ENCODE results near the gene EHBP1L1.

EHBP1L1 gene

GRCh38 chr11:65577756-65578109, 1.9 kb downstream of the EHBP1L1 start:
- no peak for DNase-seq (ENCODE audit: low read depth in 3 of 3)

- DNase-seq (ENCODE audit: low read depth in 3 of 3) = no peak
Measured at GRCh38 chr11:65578134-65578533, 2.3 kb downstream of the EHBP1L1 start.

GRCh38 chr11:65578667-65579066, 2.8 kb downstream of the EHBP1L1 start:
- DNase-seq (ENCODE audit: low read depth in 3 of 3) = no peak

DNA sequence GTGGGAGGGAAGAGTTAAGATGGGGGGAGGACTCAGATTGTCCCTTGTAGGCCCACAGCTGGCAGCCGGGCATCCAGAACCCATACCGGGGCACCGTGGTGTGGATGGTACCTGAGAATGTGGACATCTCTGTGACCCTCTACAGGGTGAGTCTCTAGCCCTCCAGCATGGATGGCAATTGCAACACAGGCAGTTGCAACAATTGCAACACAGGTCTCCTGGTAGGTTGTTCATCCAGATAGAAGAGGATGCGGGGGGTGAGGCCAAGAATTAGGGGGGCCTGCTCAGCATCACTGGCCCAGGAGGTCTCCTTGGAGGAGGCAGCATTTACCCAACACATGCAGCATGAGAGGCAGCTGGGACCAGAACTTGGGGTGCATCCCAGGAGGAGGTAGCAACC, 3.4 kb downstream of the EHBP1L1 start:
- DNase-seq (ENCODE audit: low read depth in 3 of 3) = no peak

DNA sequence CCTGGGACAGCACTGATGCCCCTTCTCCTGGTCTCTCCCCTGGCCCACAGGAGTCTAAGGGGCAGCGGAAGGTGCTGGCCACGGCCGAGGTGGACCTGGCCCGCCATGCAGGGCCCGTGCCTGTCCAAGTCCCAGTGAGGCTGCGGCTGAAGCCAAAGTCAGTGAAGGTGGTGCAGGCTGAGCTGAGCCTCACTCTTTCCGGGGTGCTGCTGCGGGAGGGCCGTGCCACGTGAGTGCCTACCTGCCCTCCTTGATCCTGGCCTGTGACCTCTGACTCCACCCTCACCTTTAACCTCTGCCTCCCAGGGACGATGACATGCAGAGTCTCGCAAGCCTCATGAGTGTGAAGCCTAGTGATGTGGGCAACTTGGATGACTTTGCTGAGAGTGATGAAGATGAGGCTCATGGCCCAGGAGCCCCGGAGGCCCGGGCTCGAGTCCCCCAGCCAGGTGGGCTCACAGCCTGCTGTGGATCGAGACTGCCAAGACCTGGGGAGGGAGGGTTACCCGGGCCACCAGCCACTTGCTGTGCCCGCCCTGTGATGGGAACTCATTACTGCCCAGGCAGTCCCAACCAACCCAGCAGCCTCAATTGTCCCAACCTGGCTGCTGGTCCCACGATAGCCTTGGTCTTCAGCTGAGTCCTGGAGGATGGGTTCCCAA, 4.3 kb downstream of the EHBP1L1 start:
- DNase-seq (ENCODE audit: low read depth in 3 of 3) = no peak

GRCh38 chr11:65580756-65581155, 4.9 kb downstream of the EHBP1L1 start:
- DNase-seq (ENCODE audit: low read depth in 3 of 3) = no peak

- no peak for DNase-seq (ENCODE audit: low read depth in 3 of 3)
Measured at GRCh38 chr11:65581928-65582327, 6.1 kb downstream of the EHBP1L1 start.

DNA sequence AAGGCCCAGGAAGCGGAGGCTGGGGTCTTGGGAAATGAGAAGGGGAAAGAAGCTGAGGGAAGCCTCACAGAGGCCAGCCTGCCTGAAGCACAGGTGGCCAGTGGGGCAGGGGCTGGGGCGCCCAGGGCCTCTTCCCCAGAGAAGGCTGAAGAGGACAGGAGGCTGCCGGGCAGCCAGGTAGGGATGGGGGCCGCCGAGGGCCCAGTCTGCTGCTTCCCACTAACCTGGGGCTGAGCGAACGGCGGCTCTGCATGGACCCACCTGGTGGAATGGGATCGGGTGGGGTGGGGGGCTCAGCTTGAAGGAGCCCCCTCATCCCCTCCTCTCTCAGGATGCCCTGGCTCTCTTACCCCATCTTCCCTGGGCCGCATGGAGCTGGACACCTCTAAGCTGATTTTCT, 7.7 kb downstream of the EHBP1L1 start:
- DNase-seq (ENCODE audit: low read depth in 3 of 3) = no peak

DNA sequence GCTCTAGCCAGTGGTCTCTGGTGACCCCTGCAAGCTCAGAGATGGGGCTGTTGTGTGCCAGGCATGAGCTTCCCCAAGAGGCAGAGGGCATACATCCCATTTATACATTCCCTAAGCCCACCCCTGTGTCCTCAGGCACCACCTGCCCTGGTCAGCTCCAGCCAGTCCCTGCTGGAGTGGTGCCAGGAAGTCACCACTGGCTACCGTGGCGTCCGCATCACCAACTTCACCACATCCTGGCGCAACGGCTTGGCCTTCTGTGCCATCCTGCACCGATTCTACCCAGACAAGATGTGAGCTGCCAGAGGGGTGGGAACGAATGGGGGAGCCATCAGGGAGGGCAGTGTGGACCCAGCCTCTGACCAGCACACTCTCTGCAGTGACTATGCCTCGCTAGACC, 8.3 kb downstream of the EHBP1L1 start:
- DNase-seq (ENCODE audit: low read depth in 3 of 3) = no peak

DNA sequence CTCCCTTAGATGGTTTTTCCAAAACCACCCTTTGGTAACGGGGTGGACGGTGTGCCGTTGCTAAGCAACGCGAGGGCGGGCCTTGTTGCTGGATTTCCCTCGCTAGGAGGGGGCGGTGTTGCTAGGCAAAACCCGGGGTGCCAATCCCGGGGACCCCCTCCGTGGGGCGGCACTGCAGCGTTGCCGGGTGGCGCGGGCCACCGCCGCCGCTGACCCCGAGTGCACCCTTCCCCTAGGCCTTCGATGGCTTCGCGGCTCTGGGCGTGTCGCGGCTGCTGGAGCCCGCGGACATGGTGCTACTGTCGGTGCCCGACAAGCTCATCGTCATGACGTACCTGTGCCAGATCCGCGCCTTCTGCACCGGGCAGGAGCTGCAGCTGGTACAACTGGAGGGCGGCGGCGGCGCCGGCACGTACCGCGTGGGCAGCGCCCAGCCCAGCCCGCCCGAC, 8.9 kb downstream of the EHBP1L1 start:
- no peak for DNase-seq (ENCODE audit: low read depth in 3 of 3)

GRCh38 chr11:65585396-65586246, 9.8 kb downstream of the EHBP1L1 start:
- no peak for DNase-seq (ENCODE audit: low read depth in 3 of 3)

GRCh38 chr11:65586247-65586630, 10.4 kb downstream of the EHBP1L1 start:
- no peak for DNase-seq (ENCODE audit: low read depth in 3 of 3)

- no peak for DNase-seq (ENCODE audit: low read depth in 3 of 3)
Measured at GRCh38 chr11:65586676-65587075, 10.8 kb downstream of the EHBP1L1 start.

- DNase-seq (ENCODE audit: low read depth in 3 of 3) = peak in 2 of 3 experiments; percentile 58 to 59
Measured at GRCh38 chr11:65588199-65589054, 12.6 kb downstream of the EHBP1L1 start.

- no peak for DNase-seq (ENCODE audit: low read depth in 3 of 3)
Measured at GRCh38 chr11:65589444-65590239, 13.8 kb downstream of the EHBP1L1 start.

DNA sequence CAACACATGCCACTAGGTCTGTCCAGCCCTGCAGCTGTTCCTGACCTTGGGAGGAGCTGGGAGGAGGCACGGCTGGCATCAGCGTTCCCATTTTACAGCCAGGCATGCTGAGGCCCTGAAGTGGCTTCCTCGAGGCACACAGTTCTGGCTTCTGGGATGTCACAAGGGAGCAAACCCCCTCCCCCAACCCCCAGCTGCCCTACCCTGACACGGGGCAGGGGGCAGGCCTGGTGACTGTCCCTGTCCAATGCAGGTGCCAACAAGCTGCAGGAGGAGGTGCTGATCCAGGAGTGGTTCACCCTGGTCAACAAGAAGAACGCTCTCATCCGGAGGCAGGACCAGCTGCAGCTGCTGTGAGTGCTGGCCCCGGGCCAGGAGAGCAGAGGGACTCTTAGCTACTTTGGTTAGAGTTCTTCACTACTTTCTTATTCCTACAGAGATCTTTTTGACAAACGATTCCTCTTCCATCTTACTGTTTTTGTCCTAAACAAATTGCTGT, 14.4 kb downstream of the EHBP1L1 start:
- no peak for DNase-seq (ENCODE audit: low read depth in 3 of 3)

- DNase-seq (ENCODE audit: low read depth in 3 of 3) = no peak
Measured at GRCh38 chr11:65591939-65592857, 16.3 kb downstream of the EHBP1L1 start.

DNA sequence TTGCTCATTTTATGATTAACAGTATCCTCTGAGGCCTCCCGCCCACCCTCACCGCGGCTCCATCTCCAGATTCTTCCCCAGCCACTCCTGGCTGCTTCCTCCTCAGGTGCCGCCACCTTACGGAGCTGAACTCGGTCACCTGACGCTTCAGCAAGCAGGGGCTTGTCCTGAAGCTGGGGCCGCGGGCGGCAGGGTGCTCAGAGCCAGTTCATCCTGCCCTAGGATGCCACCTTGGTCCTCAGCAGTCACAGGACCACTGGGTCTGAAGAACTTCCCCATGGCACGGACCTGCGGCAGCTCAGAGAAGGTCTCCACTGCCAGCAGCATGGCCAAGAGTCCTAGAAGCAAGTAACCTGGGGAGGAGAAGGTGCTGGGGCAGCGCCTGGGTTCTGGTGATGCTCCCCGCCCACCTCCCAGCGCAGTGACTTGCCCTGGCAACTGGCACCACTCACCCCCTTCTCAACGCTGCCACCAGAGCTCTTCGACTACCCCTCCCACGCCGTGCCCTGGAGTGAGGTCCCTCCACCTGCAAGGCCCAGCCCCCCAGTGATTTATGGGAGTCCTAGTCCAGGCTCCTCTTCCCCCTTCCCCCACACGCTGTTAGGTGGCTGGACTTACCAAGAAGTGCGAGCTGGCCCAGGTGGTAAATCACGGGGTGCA, 17.1 kb downstream of the EHBP1L1 start:
- no peak for DNase-seq (ENCODE audit: low read depth in 3 of 3)

GRCh38 chr11:65593518-65594414, 17.9 kb downstream of the EHBP1L1 start:
- DNase-seq (ENCODE audit: low read depth in 3 of 3) = no peak

Data from stimulated activated CD4-positive, alpha-beta T cell treated with anti-CD3 and anti-CD28 coated beads, TNF-alpha, amount 100 ng/mL, for 4 hours (primary cell).